ENCODE results near the gene C5orf22. TPM values are rescaled to one million over a fixed set of nuclear protein-coding genes. Genes with fewer than 3 reads are reported as not detected.

The C5orf22 gene
- total and polyA plus RNA-seq, 2 of the 13 experiments (the other 11 are each of a cell fraction or from before 2014, with no cell fraction given) = 14.0 to 21.5 TPM

- TF ChIP-seq FOXP4 (CRISPR knock-in tag; IDR thresholded peaks at IDR 0.05) = no peak
- TF ChIP-seq ZBTB7B (CRISPR knock-in tag; IDR thresholded peaks at IDR 0.05) = no peak; the same call in 1 of the 2 replicates
- TF ChIP-seq, protein P1, sequence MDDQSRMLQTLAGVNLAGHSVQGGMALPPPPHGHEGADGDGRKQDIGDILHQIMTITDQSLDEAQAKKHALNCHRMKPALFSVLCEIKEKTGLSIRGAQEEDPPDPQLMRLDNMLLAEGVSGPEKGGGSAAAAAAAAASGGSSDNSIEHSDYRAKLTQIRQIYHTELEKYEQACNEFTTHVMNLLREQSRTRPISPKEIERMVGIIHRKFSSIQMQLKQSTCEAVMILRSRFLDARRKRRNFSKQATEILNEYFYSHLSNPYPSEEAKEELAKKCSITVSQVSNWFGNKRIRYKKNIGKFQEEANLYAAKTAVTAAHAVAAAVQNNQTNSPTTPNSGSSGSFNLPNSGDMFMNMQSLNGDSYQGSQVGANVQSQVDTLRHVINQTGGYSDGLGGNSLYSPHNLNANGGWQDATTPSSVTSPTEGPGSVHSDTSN (CRISPR knock-in tag; IDR thresholded peaks at IDR 0.05; ENCODE audit: borderline replicate concordance) = no peak
- TF ChIP-seq ZBTB46 (CRISPR knock-in tag; IDR thresholded peaks at IDR 0.05; ENCODE audit: borderline replicate concordance) = 0 out of 2 replicates have a peak, but pooled peaks have one; percentile 51
- peak; percentile 87 for TF ChIP-seq ARID4A (CRISPR knock-in tag; IDR thresholded peaks at IDR 0.05; ENCODE audit: borderline replicate concordance)
- no peak for TF ChIP-seq ZNF235 (CRISPR knock-in tag; IDR thresholded peaks at IDR 0.05; ENCODE audit: borderline replicate concordance)
- TF ChIP-seq LCORL (IDR thresholded peaks at IDR 0.05) = no peak
- no peak for TF ChIP-seq LCORL (CRISPR knock-in tag; IDR thresholded peaks at IDR 0.05)
- peak; percentile 50; the same call in 1 of the 2 replicates for TF ChIP-seq TAF1 (CRISPR knock-in tag; IDR thresholded peaks at IDR 0.05)
- TF ChIP-seq ATF1 (CRISPR knock-in tag; IDR thresholded peaks at IDR 0.05) = peak; percentile 66; the same call in 1 of the 2 replicates
- no peak for TF ChIP-seq GPBP1L1 (CRISPR knock-in tag; IDR thresholded peaks at IDR 0.05)
- no peak for TF ChIP-seq E2F2 (CRISPR knock-in tag; IDR thresholded peaks at IDR 0.05; ENCODE audit: borderline replicate concordance)
- peak; percentile 57; the same call in 1 of the 2 replicates for TF ChIP-seq E2F1 (CRISPR knock-in tag; IDR thresholded peaks at IDR 0.05)
- no peak for TF ChIP-seq ETV6 (CRISPR knock-in tag; conservative IDR thresholded peaks at IDR 0.05)
- no peak for TF ChIP-seq ZNF432 (CRISPR knock-in tag; IDR thresholded peaks at IDR 0.05; ENCODE audit: borderline replicate concordance)
Measured at GRCh38 chr5:31531888-31532547, at the start of gene C5orf22, which contains the start of gene DROSHA (continued).
